GM13976 (cell line): ENCODE data around the gene TYMS.
"Not testable (repeated sequence)": the region's sequence is repeated elsewhere in the genome, so short reads cannot be mapped to it uniquely, and the experiment has no call there.

ENCODE experiments used
- DNase-seq: peaks from one replicate; pipeline ENCODE4 v3.0.0; 2012; ENCODE audit warnings: low spot score
- in situ Hi-C: fragments of 300-500 bp; cut with MboI; formaldehyde crosslinking; loops from one replicate; pipeline ENCODE4 v1.12.0; 2022; ENCODE audit warnings: low sequenced_read_pairs, mixed read lengths, inconsistent platforms; ENCODE audit not compliant: unreplicated experiment
- TF ChIP-seq, protein P1 (sequence below): IDR thresholded peaks from 2 replicates; pipeline ENCODE4 v1.5.1; 2012; ENCODE audit warnings: borderline replicate concordance, mild to moderate bottlenecking; ENCODE audit not compliant: insufficient read depth; ENCODE audit errors: extremely low read depth, missing control alignments, control extremely low read depth

TYMS gene

DNA sequence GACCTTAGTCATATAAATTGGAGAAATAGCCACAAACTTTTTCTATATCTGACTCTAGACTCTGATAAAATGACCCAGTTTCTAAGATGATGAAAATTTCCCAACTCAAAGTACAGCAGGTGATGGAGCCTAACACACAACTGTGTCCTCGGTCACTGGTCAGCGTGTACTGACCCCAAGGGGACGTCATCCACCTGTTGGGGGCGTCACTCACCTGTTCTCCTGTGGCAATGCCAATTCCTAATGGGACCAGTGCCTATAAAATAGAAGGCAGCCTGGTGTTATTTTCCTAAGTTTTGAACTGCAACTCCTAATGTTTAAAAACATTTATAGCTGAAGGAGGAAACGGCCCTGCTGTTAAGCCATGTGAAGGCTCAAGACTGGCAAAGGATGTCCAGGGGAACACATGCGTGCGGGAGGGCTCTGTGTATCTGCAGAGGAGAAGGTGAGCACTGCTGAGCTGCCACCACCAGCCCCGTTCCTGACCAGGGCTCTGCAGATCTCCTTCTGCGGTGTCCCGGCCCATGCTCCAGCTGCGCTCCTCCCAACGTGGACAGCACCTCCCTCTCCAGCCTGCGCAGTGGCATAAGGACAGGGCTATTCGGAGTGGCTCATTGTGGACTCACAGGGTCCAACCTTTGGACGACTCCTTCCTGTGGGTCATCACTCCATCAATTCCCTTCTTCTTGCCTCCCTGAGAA lies 21.2 kb downstream of the TYMS start:
- in situ Hi-C loops, result no loop called here
- TF ChIP-seq, protein P1, sequence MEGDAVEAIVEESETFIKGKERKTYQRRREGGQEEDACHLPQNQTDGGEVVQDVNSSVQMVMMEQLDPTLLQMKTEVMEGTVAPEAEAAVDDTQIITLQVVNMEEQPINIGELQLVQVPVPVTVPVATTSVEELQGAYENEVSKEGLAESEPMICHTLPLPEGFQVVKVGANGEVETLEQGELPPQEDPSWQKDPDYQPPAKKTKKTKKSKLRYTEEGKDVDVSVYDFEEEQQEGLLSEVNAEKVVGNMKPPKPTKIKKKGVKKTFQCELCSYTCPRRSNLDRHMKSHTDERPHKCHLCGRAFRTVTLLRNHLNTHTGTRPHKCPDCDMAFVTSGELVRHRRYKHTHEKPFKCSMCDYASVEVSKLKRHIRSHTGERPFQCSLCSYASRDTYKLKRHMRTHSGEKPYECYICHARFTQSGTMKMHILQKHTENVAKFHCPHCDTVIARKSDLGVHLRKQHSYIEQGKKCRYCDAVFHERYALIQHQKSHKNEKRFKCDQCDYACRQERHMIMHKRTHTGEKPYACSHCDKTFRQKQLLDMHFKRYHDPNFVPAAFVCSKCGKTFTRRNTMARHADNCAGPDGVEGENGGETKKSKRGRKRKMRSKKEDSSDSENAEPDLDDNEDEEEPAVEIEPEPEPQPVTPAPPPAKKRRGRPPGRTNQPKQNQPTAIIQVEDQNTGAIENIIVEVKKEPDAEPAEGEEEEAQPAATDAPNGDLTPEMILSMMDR, result no peak
- DNase-seq, result no peak

- DNase-seq, result no peak
- TF ChIP-seq, protein P1, result no peak
- in situ Hi-C loops, result no loop called here
These were observed 22.1 kb downstream of the TYMS start for GRCh38 chr18:679516-679915.

- TF ChIP-seq, protein P1, result no peak
- in situ Hi-C loops, result no loop called here
- no peak for DNase-seq
These were observed 22.9 kb downstream of the TYMS start for GRCh38 chr18:680392-680791.

GRCh38 chr18:681985-682384 lies 24.5 kb downstream of the TYMS start:
- TF ChIP-seq, protein P1, result no peak
- DNase-seq, result no peak
- in situ Hi-C loops, result no loop called here

DNA sequence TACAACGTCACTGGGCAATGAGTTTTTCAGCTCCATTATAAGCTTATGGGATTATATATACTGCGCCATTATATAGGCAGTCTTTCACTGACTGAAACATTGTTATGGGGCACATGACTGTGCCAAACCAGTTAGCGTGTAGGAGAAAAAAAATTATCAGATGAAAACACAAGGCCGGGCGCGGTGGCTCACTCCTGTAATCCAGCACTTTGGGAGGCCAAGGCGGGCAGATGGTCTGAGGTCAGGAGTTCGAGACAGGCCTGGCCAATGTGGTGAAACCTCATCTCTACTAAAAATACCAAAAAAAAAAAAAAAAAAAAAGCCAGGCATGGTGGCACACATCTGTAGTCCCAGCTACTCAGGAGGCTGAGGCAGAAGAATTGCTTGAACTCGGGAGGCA lies 25.0 kb downstream of the TYMS start:
- DNase-seq, in situ Hi-C loops: not testable (repeated sequence)

- DNase-seq, result no peak
- TF ChIP-seq, protein P1, result no peak
- in situ Hi-C loops, result no loop called here
These were observed 25.4 kb downstream of the TYMS start for GRCh38 chr18:682833-683232.

DNA sequence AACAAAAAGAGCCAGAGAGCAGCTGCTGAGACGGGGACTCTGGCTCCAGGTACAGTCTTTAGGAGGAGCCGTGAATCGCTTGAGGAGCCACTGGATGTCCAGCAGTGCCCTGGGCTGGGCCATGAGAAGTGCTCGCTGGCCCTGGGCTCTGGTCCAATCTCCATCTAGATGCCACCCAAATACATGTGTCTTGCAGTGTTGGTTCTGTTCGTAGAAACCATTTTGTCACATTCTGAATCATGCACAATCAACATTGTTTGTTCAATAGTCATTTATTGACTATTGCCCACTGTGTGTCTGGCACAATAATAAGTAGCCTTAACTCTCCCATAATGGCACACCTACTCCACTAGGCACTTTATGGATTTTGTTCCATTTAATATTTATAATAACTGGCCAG lies 26.1 kb downstream of the TYMS start:
- TF ChIP-seq, protein P1, result no peak
- in situ Hi-C loops, result no loop called here
- DNase-seq, result no peak
